Measurements from ENCODE around the gene ZBTB49. TPM values are rescaled to one million over a fixed set of nuclear protein-coding genes. Genes with fewer than 3 reads are reported as not detected.

ZBTB49 gene
- total and polyA plus RNA-seq, 2 donors (not counting 3 experiments of a cell fraction or from before 2014, with no cell fraction given) = 3.8 to 5.8 TPM

- Histone ChIP-seq H3K4me3 (replicated peaks in 1 of 3; ENCODE audit: insufficient read depth in 1 of 3, low read depth in 1 of 3, low read length in 3 of 3) (no peak overlapping the region), H2AFZ (ENCODE audit: low read depth, low read length) (no peak overlapping the region), H3K27me3 (ENCODE audit: control insufficient read depth in 2 of 2, insufficient read depth in 2 of 2, low read length in 2 of 2) (no peaks in the 10 kb centered on the region), H3K79me2 (ENCODE audit: control insufficient read depth, insufficient read depth, low read length) (peaks cover 26% of the 10 kb centered on the region), H3K36me3 (ENCODE audit: control insufficient read depth in 2 of 2, extremely low read depth in 1 of 2, insufficient read depth in 2 of 2, low read length in 2 of 2) (peaks cover 2% of the 10 kb centered on the region in 2 experiments), H3K4me1 (ENCODE audit: control insufficient read depth, extremely low read depth, insufficient read depth, low read length) (peaks cover under 1% of the 10 kb centered on the region), H3K9me1 (replicated peaks; ENCODE audit: control insufficient read depth, extremely low read depth, insufficient read depth, low read length) (no peaks in the 10 kb centered on the region), H3K4me2 (ENCODE audit: insufficient read depth, low read length) (no peak overlapping the region), H4K20me1 (replicated peaks; ENCODE audit: control insufficient read depth, extremely low read depth, insufficient read depth, low read length) (no peaks in the 10 kb centered on the region), H3K27ac (ENCODE audit: insufficient read depth, low read depth, low read length) (no peak overlapping the region), H3K9ac (replicated peaks; ENCODE audit: extremely low read depth, insufficient read depth, low read length) (no peak overlapping the region), H3K9me3 (replicated peaks; ENCODE audit: control insufficient read depth, insufficient read depth, low read length) (no peaks in the 10 kb centered on the region)
- BruUV-seq (replicated peaks) = no TSS peak
- POLR2A ChIA-PET = no interaction called here
- TF ChIP-seq MYC (IDR thresholded peaks at IDR 0.05; ENCODE audit: low read depth, low read length) (no peak), GATA2 (IDR thresholded peaks at IDR 0.05; ENCODE audit: insufficient read depth, insufficient read length, low read depth, low read length) (no peak), POLR2AphosphoS5 (IDR thresholded peaks at IDR 0.05; ENCODE audit: insufficient read depth, low read depth, low read length) (no peak), EZH2 (IDR thresholded peaks at IDR 0.05; ENCODE audit: borderline replicate concordance, low read depth, low read length, severe bottlenecking) (no peak), POLR2A (IDR thresholded peaks at IDR 0.05; ENCODE audit: low read depth, low read length) (no peak), FOS (IDR thresholded peaks at IDR 0.05; ENCODE audit: borderline replicate concordance, insufficient read depth, low read length) (no peak), MAX (IDR thresholded peaks at IDR 0.05; ENCODE audit: insufficient read depth, insufficient read length) (no peak), CTCF (IDR thresholded peaks at IDR 0.05; ENCODE audit: extremely low read depth in 1 of 2, insufficient read depth in 1 of 2, low read depth in 1 of 2, low read length in 2 of 2) (no peak), JUN (IDR thresholded peaks at IDR 0.05; ENCODE audit: borderline replicate concordance, insufficient read depth, insufficient read length, low read depth) (no peak)
- FAIRE-seq (no peak), DNase-seq (ENCODE audit: low read depth, low spot score) (no peak)
- CTCF ChIA-PET = no interaction called here
- dilution Hi-C loops (cut with MboI; ENCODE audit: extremely low pct_ligation_motif_present, low sequenced_read_pairs) = no loop called here
- intact Hi-C loops (cut with micrococcal nuclease) = no loop called here
Measured at GRCh38 chr4:4296283-4296846, 6.3 kb downstream of the ZBTB49 start.

All from endothelial cell of umbilical vein (primary cell).